MM.1S (cell line): ENCODE data around the gene UGT1A1.

ENCODE experiments used
- DNase-seq: peaks from one replicate; pipeline ENCODE4 v3.0.0-alpha.2; 2015
- H2AFZ ChIP-seq: fragments of 300-600 bp; sonication (generic); 2 replicates; pipeline ENCODE4 v1.6.0; 2016; ENCODE audit warnings: antibody characterized with exemption, low read length
- H3F3A ChIP-seq: fragments of 300-600 bp; sonication (generic); 2 replicates; pipeline ENCODE4 v1.6.1; 2016; ENCODE audit warnings: mild to moderate bottlenecking, antibody characterized with exemption, low read length, moderate library complexity, mixed read lengths; ENCODE audit not compliant: insufficient read depth
- H3K27ac ChIP-seq: fragments of 300-600 bp; sonication (generic); 2 replicates; pipeline ENCODE4 v1.5.1; 2016; ENCODE audit warnings: mild to moderate bottlenecking, low read length
- H3K27me3 ChIP-seq: fragments of 300-600 bp; sonication (generic); replicated peaks from 2 replicates; pipeline ENCODE4 v1.6.0; 2016; ENCODE audit warnings: low read length; ENCODE audit not compliant: insufficient read depth
- H3K36me3 ChIP-seq: fragments of 300-600 bp; sonication (generic); replicated peaks from 2 replicates; pipeline ENCODE4 v1.6.1; 2016; ENCODE audit warnings: mild to moderate bottlenecking, low read length, mixed read lengths; ENCODE audit not compliant: insufficient read depth
- H3K4me1 ChIP-seq: fragments of 300-600 bp; sonication (generic); 2 replicates; pipeline ENCODE4 v1.6.1; 2016; ENCODE audit warnings: low read length, mixed read lengths
- H3K4me2 ChIP-seq: fragments of 300-600 bp; sonication (generic); 2 replicates; pipeline ENCODE4 v1.6.0; 2016; ENCODE audit warnings: low read depth, low read length
- H3K4me3 ChIP-seq: fragments of 300-600 bp; sonication (generic); 2 replicates; pipeline ENCODE4 v1.5.1; 2016; ENCODE audit warnings: low read length, mixed read lengths
- H3K79me2 ChIP-seq: fragments of 300-600 bp; sonication (generic); 2 replicates; pipeline ENCODE4 v1.6.1; 2016; ENCODE audit warnings: mixed run types, low read length, mixed read lengths
- H3K9ac ChIP-seq: fragments of 300-600 bp; sonication (generic); 2 replicates; pipeline ENCODE4 v1.6.1; 2016; ENCODE audit warnings: low read length, mixed read lengths
- H3K9me2 ChIP-seq: fragments of 300-600 bp; sonication (generic); replicated peaks from 2 replicates; pipeline ENCODE4 v1.6.1; 2016; ENCODE audit warnings: mild to moderate bottlenecking, low read length, mixed read lengths; ENCODE audit not compliant: insufficient read depth
- H3K9me3 ChIP-seq: fragments of 300-600 bp; sonication (generic); replicated peaks from 2 replicates; pipeline ENCODE4 v1.6.1; 2016; ENCODE audit warnings: mild to moderate bottlenecking, low read length, mixed read lengths; ENCODE audit not compliant: insufficient read depth
- H4K20me1 ChIP-seq: fragments of 300-600 bp; sonication (generic); 2 replicates; pipeline ENCODE4 v1.6.1; 2016; ENCODE audit warnings: mild to moderate bottlenecking, low read length, moderate library complexity, mixed read lengths; ENCODE audit not compliant: insufficient read depth
- CTCF ChIP-seq: fragments of 300-600 bp; sonication (generic); IDR thresholded peaks from 2 replicates; pipeline ENCODE4 v1.5.1; 2016; ENCODE audit warnings: antibody characterized with exemption, low read length, mixed read lengths
- EZH2 ChIP-seq: fragments of 300-600 bp; sonication (generic); optimal IDR thresholded peaks from 2 replicates; pipeline ENCODE3; 2017; ENCODE audit warnings: low read depth, mild to moderate bottlenecking, antibody characterized with exemption, low read length, mixed read lengths
- EZH2phosphoT487 ChIP-seq: fragments of 300-600 bp; sonication (generic); IDR thresholded peaks from 2 replicates; pipeline ENCODE4 v1.6.1; 2018; ENCODE audit warnings: antibody characterized with exemption, low read length

The UGT1A1 gene

GRCh38 chr2:233754872-233755611, 5.0 kb upstream of the UGT1A1 start:
- no peaks in the 10 kb centered on the region for H3K4me1 ChIP-seq
- H3K4me2 ChIP-seq, result no peak overlapping the region
- H4K20me1 ChIP-seq, result no peaks in the 10 kb centered on the region
- H3K27ac ChIP-seq, result no peak overlapping the region
- H3K4me3 ChIP-seq, result no peak overlapping the region
- no peak overlapping the region for H2AFZ ChIP-seq
- DNase-seq, result no peak
- no peaks in the 10 kb centered on the region for H3K9me2 ChIP-seq
- H3K9me3 ChIP-seq, result no peaks in the 10 kb centered on the region
- no peaks in the 10 kb centered on the region for H3K27me3 ChIP-seq
- no peak overlapping the region for H3K9ac ChIP-seq
- H3F3A ChIP-seq, result no peaks in the 10 kb centered on the region
- H3K79me2 ChIP-seq, result no peaks in the 10 kb centered on the region
- TF ChIP-seq EZH2phosphoT487, result no peak
- no peak for TF ChIP-seq EZH2
- TF ChIP-seq CTCF, result no peak
- no peaks in the 10 kb centered on the region for H3K36me3 ChIP-seq

- Histone ChIP-seq H3K4me2 (no peak overlapping the region), H3K36me3 (no peaks in the 10 kb centered on the region), H4K20me1 (no peaks in the 10 kb centered on the region), H3K27ac (no peak overlapping the region), H3K4me1 (no peaks in the 10 kb centered on the region), H3F3A (no peaks in the 10 kb centered on the region), H3K79me2 (no peaks in the 10 kb centered on the region), H3K9ac (no peak overlapping the region), H3K9me3 (no peaks in the 10 kb centered on the region), H3K27me3 (no peaks in the 10 kb centered on the region), H3K9me2 (no peaks in the 10 kb centered on the region), H3K4me3 (no peak overlapping the region), H2AFZ (no peak overlapping the region)
- TF ChIP-seq EZH2phosphoT487 (no peak), CTCF (no peak), EZH2 (no peak)
- DNase-seq, result no peak
Observed at GRCh38 chr2:233756429-233757081, 3.5 kb upstream of the UGT1A1 start.

GRCh38 chr2:233758141-233758540, 1.9 kb upstream of the UGT1A1 start:
- H3K9ac ChIP-seq, result no peak overlapping the region
- H3K4me2 ChIP-seq, result no peak overlapping the region
- H3K9me3 ChIP-seq, result no peaks in the 10 kb centered on the region
- no peak for DNase-seq
- H3K36me3 ChIP-seq, result no peaks in the 10 kb centered on the region
- no peaks in the 10 kb centered on the region for H3K9me2 ChIP-seq
- no peaks in the 10 kb centered on the region for H3K4me1 ChIP-seq
- H4K20me1 ChIP-seq, result no peaks in the 10 kb centered on the region
- no peak overlapping the region for H3K4me3 ChIP-seq
- no peak overlapping the region for H3K27ac ChIP-seq
- no peak for TF ChIP-seq EZH2phosphoT487
- no peak for TF ChIP-seq CTCF
- no peak for TF ChIP-seq EZH2
- H3K79me2 ChIP-seq, result no peaks in the 10 kb centered on the region
- no peaks in the 10 kb centered on the region for H3K27me3 ChIP-seq
- no peak overlapping the region for H2AFZ ChIP-seq
- no peaks in the 10 kb centered on the region for H3F3A ChIP-seq
